ENCODE results near the gene NUFIP2. TPM values are rescaled to one million over a fixed set of nuclear protein-coding genes. Genes with fewer than 3 reads are reported as not detected.
A peak's percentile ranks its signal among the peaks of the same experiment; 100 is the strongest.
"Not testable (repeated sequence)": the region's sequence is repeated elsewhere in the genome, so short reads cannot be mapped to it uniquely, and the experiment has no call there.

NUFIP2 gene
- 10 to 100 TPM; 39.9 to 46.9 TPM for total RNA-seq

DNA sequence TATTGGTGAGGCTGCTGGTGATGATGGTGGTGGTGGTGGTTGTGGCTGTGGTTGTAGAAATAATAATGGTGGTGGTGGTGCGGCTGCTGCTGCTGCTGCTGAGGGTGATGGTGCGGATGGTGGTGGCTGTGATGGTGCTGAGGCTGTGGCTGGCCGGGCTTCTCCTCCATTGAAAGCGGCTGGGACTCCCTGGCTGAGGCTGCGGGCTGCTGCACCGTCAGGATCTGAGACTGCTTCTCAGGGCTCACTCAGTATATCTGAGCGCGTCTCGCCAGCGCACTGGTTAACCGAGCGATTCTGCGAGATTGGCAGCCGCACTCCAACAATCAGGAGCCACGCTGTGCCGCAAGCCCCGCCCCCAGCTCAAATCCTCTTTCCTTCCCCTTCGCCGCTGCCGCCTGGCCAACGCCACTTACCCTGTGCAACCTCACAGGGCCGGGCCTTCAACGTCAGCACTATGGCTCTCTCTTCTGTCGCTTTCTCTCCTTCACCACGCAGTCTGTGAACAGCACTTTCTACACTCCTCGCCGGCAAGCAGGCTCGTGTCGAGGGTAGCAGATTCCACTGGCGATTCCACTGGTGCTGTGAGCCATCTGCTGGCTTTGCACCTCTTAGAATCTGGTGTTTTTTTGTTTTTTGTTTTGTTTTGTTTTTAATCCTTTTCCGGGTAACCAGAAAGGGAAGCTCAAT is at the start of gene NUFIP2:
NUFIP2 (minus strand) TSS at position 259 of the 690 bp plus-strand sequence; CDS start at position 170, 89 bp downstream.
- Histone ChIP-seq H3K27me3 (no peaks in the 10 kb centered on the region), H3K36me3 (no peaks in the 10 kb centered on the region), H3K4me1 (peaks cover 19% of the 10 kb centered on the region), H3K4me3 (peak within 1 kb of the TSS; percentile 92), H3K27ac (peak within 1 kb of the TSS; percentile 100), H3K9me3 (no peaks in the 10 kb centered on the region), H3K9ac (ENCODE audit: low read depth in 2 of 2, low read length in 2 of 2) (peak within 1 kb of the TSS; percentile 99 to 100)
- intact Hi-C loops (cut with DNase I), result loop anchor here (5.0 kb wide), 1 partner anchor 142 kb away; no protein-coding TSS in a partner anchor
- TF ChIP-seq, protein P1, sequence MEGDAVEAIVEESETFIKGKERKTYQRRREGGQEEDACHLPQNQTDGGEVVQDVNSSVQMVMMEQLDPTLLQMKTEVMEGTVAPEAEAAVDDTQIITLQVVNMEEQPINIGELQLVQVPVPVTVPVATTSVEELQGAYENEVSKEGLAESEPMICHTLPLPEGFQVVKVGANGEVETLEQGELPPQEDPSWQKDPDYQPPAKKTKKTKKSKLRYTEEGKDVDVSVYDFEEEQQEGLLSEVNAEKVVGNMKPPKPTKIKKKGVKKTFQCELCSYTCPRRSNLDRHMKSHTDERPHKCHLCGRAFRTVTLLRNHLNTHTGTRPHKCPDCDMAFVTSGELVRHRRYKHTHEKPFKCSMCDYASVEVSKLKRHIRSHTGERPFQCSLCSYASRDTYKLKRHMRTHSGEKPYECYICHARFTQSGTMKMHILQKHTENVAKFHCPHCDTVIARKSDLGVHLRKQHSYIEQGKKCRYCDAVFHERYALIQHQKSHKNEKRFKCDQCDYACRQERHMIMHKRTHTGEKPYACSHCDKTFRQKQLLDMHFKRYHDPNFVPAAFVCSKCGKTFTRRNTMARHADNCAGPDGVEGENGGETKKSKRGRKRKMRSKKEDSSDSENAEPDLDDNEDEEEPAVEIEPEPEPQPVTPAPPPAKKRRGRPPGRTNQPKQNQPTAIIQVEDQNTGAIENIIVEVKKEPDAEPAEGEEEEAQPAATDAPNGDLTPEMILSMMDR (IDR thresholded peaks at IDR 0.05), result no peak
- DNase-seq, result peak; percentile 100

- intact Hi-C loops (cut with DNase I), result no loop called here
- no peaks in the 10 kb centered on the region for H3K36me3 ChIP-seq
- no peak overlapping the region for H3K9ac ChIP-seq (ENCODE audit: low read depth in 2 of 2, low read length in 2 of 2)
- DNase-seq, result no peak
- no peak overlapping the region for H3K27ac ChIP-seq
- TF ChIP-seq, protein P1 (IDR thresholded peaks at IDR 0.05), result no peak
- no peaks in the 10 kb centered on the region for H3K27me3 ChIP-seq
- H3K4me1 ChIP-seq, result no peaks in the 10 kb centered on the region
- no peak overlapping the region for H3K4me3 ChIP-seq
- no peaks in the 10 kb centered on the region for H3K9me3 ChIP-seq
These were observed 48.3 kb upstream of the NUFIP2 start for GRCh38 chr17:29342158-29342765.

- H3K4me3 ChIP-seq, result no peak overlapping the region
- intact Hi-C loops (cut with DNase I), result no loop called here
- no peaks in the 10 kb centered on the region for H3K4me1 ChIP-seq
- no peak overlapping the region for H3K27ac ChIP-seq
- no peaks in the 10 kb centered on the region for H3K36me3 ChIP-seq
- H3K9ac ChIP-seq (ENCODE audit: low read depth in 2 of 2, low read length in 2 of 2), result no peak overlapping the region
- TF ChIP-seq, protein P1 (IDR thresholded peaks at IDR 0.05), result no peak
- H3K9me3 ChIP-seq, result no peaks in the 10 kb centered on the region
- no peaks in the 10 kb centered on the region for H3K27me3 ChIP-seq
- DNase-seq, result no peak
These were observed 47.8 kb upstream of the NUFIP2 start for GRCh38 chr17:29341726-29342125.

GRCh38 chr17:29339016-29339415 is 45.1 kb upstream of the NUFIP2 start:
- H3K27ac ChIP-seq; H3K4me1 ChIP-seq; H3K9ac ChIP-seq (ENCODE audit: low read depth in 2 of 2, low read length in 2 of 2); H3K36me3 ChIP-seq; DNase-seq; intact Hi-C loops (cut with DNase I); H3K27me3 ChIP-seq; H3K4me3 ChIP-seq; H3K9me3 ChIP-seq: not testable (repeated sequence)

DNA sequence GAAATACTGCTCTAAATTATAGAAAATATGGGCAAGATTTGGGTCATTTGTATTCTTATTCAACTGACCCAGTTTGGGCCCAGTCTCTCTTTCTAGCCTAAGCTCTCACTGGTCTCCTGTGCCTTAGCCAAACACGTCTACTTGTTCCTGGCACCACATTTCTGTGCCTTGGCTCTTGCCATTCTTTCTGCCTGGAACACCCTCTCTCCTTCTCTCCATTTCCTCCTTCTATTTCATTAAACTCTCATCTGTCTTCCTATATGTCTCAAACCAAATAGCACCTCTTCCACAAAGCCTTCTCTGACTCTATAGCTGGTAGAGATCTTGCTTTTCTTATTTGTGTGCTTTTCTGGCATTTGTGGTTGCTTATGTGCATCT is 37.7 kb upstream of the NUFIP2 start:
- TF ChIP-seq, protein P1 (IDR thresholded peaks at IDR 0.05), result no peak
- Histone ChIP-seq H3K27me3 (no peaks in the 10 kb centered on the region), H3K4me1 (no peaks in the 10 kb centered on the region), H3K9ac (ENCODE audit: low read depth in 2 of 2, low read length in 2 of 2) (no peak overlapping the region), H3K27ac (peak overlapping the region; percentile 72), H3K9me3 (no peaks in the 10 kb centered on the region), H3K4me3 (no peak overlapping the region), H3K36me3 (no peaks in the 10 kb centered on the region)
- DNase-seq, result no peak
- intact Hi-C loops (cut with DNase I), result no loop called here
